Endothelial cell (in vitro differentiated cells): Measurements from ENCODE around the gene MTMR3. TPM values are rescaled to one million over a fixed set of nuclear protein-coding genes. Genes with fewer than 3 reads are reported as not detected.

Source experiments
- DNase-seq: peaks from one replicate; pipeline ENCODE4 v3.0.0; 2021; ENCODE audit warnings: low spot score
- H3K27ac Mint-ChIP-seq: one replicate; pipeline ENCODE4 v1.8.0; 2021; ENCODE audit warnings: mixed read lengths, inconsistent platforms; ENCODE audit not compliant: unreplicated experiment
- H3K27me3 Mint-ChIP-seq: one replicate; pipeline ENCODE4 v1.8.0; 2021; ENCODE audit warnings: mild to moderate bottlenecking, moderate library complexity, mixed read lengths, inconsistent platforms; ENCODE audit not compliant: unreplicated experiment
- H3K36me3 Mint-ChIP-seq: one replicate; pipeline ENCODE4 v1.8.0; 2021; ENCODE audit warnings: mild to moderate bottlenecking, low read depth, mixed read lengths, inconsistent platforms; ENCODE audit not compliant: unreplicated experiment
- H3K4me1 Mint-ChIP-seq: one replicate; pipeline ENCODE4 v1.8.0; 2021; ENCODE audit warnings: mild to moderate bottlenecking, mixed read lengths, inconsistent platforms; ENCODE audit not compliant: unreplicated experiment
- H3K4me3 Mint-ChIP-seq: one replicate; pipeline ENCODE4 v1.8.0; 2021; ENCODE audit warnings: mild to moderate bottlenecking, mixed read lengths, inconsistent platforms; ENCODE audit not compliant: unreplicated experiment
- H3K9me3 Mint-ChIP-seq: one replicate; pipeline ENCODE4 v1.8.0; 2021; ENCODE audit warnings: mixed read lengths, inconsistent platforms; ENCODE audit not compliant: unreplicated experiment
- total RNA-seq: library from RNA; stranded (reverse); fragmentation: NEBNext Ultra II Directional; extraction: Animal tissue kit (Norgen Biotek cat#: 25700); gene quantifications from one replicate; pipeline ENCODE4 v1.2.1, GENCODE V29; 2021; ENCODE audit not compliant: unreplicated experiment
- TF ChIP-seq, protein P1 (sequence below): fragments of 200-600 bp; sonication (generic); IDR thresholded peaks from one replicate; pipeline ENCODE4 v1.5.0; 2021; ENCODE audit warnings: antibody characterized with exemption; ENCODE audit not compliant: unreplicated experiment

The MTMR3 gene
- total RNA-seq, 1 donor from 2014 or later: 39.1 TPM

DNA sequence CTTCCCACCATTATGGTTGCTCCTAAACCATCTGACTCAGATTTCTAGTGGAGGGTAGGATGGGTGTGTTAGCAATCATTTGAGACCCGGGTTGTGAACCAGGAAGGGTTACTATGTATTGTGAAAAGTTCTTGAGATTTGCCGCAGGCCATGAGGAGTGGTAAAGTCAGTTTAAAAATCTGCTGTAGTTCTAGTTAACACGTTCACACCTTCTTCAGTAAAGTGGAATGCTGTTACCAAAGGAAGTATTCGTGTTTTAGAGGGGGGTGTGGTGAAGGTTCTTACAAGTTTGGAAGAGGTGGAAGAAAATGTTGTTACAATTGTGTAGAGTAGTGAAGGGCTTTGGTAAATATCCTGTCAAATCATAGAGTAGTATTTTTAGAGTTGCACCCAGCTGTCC lies 2.6 kb downstream of the MTMR3 start:
- Mint-ChIP-seq H3K9me3 (no peaks in the 10 kb centered on the region), H3K4me1 (peaks cover 7% of the 10 kb centered on the region), H3K36me3 (no peaks in the 10 kb centered on the region), H3K27me3 (peaks cover 2% of the 10 kb centered on the region), H3K27ac (no peak overlapping the region), H3K4me3 (no peak overlapping the region)
- no peak for DNase-seq
- TF ChIP-seq, protein P1, sequence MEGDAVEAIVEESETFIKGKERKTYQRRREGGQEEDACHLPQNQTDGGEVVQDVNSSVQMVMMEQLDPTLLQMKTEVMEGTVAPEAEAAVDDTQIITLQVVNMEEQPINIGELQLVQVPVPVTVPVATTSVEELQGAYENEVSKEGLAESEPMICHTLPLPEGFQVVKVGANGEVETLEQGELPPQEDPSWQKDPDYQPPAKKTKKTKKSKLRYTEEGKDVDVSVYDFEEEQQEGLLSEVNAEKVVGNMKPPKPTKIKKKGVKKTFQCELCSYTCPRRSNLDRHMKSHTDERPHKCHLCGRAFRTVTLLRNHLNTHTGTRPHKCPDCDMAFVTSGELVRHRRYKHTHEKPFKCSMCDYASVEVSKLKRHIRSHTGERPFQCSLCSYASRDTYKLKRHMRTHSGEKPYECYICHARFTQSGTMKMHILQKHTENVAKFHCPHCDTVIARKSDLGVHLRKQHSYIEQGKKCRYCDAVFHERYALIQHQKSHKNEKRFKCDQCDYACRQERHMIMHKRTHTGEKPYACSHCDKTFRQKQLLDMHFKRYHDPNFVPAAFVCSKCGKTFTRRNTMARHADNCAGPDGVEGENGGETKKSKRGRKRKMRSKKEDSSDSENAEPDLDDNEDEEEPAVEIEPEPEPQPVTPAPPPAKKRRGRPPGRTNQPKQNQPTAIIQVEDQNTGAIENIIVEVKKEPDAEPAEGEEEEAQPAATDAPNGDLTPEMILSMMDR: no peak

DNA sequence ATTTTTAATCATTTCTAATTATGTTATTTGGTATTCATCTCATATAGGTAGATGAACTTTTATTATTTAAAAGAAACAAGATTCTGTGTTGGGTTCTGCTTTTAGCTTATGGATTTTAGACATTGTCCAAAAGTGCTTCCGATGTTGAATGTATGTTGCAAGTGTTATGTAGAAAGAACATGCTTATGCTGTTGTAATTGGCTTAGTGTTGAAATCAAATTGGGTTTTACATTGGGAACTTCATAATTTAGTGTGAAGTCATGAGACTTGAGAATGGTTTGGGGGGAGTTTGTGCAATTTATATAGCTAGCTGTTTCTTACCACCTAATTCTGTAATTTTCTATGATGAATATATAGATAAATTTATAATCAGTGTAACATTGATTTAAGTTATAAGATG lies 3.6 kb downstream of the MTMR3 start:
- Mint-ChIP-seq H3K4me3 (no peak overlapping the region), H3K27me3 (peaks cover 2% of the 10 kb centered on the region), H3K4me1 (peaks cover 7% of the 10 kb centered on the region), H3K27ac (no peak overlapping the region), H3K9me3 (no peaks in the 10 kb centered on the region), H3K36me3 (no peaks in the 10 kb centered on the region)
- no peak for DNase-seq
- TF ChIP-seq, protein P1: no peak

DNA sequence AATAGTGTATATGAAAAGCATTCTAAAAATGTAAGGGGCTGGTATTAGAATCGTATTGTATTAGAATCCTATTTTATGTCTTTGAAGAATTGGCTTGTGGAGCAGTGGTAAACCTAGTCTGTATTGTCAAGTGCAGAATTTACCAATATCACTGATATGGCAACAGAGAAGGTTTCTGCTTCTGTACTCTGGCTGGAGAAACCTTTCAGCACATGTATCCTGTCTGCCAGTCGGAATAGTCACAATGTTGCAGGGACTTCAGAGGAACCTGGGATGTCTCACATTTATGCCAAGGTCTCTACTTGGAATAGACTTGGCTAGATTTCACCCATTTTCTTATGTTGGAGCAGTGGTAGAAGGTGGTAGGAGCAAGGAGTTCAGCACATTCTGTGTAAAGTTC lies 4.4 kb downstream of the MTMR3 start:
- TF ChIP-seq, protein P1: no peak
- H3K27me3 Mint-ChIP-seq: peaks cover 2% of the 10 kb centered on the region
- H3K4me3 Mint-ChIP-seq: no peak overlapping the region

DNA sequence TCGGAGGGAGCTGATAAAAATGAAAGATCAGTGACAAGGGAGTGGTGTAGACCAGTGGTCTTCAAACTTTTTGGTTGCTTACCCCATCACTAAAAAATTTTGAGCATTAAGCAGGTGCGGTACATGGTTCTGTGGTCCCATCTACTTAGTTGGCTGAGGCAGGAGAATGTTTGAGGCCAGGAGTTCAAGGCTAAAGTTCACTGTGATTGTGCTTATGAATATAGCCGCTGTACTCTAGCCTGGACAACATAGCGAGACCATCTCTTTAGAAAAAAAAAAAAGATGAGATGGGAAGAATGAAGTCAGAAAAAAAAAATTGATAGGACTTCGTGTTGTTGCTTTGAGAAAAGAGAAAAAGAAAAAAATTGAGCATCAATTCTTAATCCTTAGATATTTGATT lies 7.8 kb downstream of the MTMR3 start:
- no peak overlapping the region for H3K27ac Mint-ChIP-seq
- TF ChIP-seq, protein P1: no peak

More for the DNA sequence above, 4.4 kb downstream of the MTMR3 start:
- Mint-ChIP-seq H3K4me1 (peaks cover 7% of the 10 kb centered on the region), H3K36me3 (no peaks in the 10 kb centered on the region), H3K27ac (no peak overlapping the region), H3K9me3 (no peaks in the 10 kb centered on the region)
- DNase-seq: no peak

DNA sequence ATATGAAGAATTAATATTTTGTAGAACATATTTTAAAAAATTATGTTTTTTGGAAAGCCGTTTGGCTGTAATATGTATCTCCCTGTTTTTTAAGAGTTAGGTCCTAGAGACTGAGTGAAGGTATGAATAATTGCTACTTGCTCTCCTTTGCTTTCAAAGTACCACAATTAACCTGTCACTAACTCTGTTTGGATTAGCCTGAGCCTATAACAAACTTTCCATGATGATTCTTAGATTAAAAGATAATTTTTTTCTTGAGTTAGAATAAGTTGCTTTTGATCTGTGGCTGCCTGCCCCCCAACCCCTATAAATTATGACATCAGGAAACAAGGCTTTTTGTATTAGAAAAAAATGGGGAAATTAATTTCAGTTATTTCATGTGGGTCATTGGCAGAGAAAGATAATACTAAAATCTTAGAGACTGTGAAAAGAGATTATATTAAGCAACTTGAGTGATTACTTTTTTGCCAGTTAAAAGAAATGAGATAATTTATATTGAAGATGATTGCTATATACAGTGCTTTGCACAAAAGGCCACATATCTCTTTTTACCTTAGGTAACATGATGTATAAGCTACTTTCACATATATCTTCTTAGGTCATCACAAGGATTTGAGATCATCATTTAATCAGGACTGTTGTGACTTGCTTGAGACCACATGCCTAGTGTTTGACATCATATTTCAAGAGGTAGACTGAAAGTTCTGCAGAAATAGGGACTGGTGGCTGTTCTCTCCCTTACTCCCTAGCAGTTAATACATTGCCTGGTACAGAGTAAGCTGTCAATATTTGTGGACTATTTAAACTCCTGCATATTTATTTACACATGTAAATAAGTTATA lies 9.6 kb downstream of the MTMR3 start:
- Mint-ChIP-seq H3K4me3 (no peak overlapping the region), H3K27ac (no peak overlapping the region), H3K36me3 (no peaks in the 10 kb centered on the region), H3K9me3 (no peaks in the 10 kb centered on the region), H3K4me1 (no peaks in the 10 kb centered on the region), H3K27me3 (peaks cover 2% of the 10 kb centered on the region)
- DNase-seq: no peak
- TF ChIP-seq, protein P1: no peak

More for the DNA sequence above, 7.8 kb downstream of the MTMR3 start:
- DNase-seq: no peak
- H3K4me3 Mint-ChIP-seq: no peak overlapping the region
- H3K9me3 Mint-ChIP-seq: no peaks in the 10 kb centered on the region
- H3K36me3 Mint-ChIP-seq: no peaks in the 10 kb centered on the region
- peaks cover 2% of the 10 kb centered on the region for H3K27me3 Mint-ChIP-seq
- no peaks in the 10 kb centered on the region for H3K4me1 Mint-ChIP-seq
